AG09309 (cell line): ENCODE results near the gene PTPRN2.

Experiments
- DNase-seq: peaks from one replicate; pipeline ENCODE4 v3.0.0-alpha.2; 2010; ENCODE audit warnings: low read depth
- H3K4me3 ChIP-seq: 2 replicates; pipeline ENCODE4 v1.5.1; 2011; ENCODE audit warnings: mild to moderate bottlenecking, low read depth, low read length, moderate library complexity; ENCODE audit not compliant: control insufficient read depth
- TF ChIP-seq, protein P1 (sequence below): IDR thresholded peaks from 2 replicates; pipeline ENCODE4 v1.5.1; 2011; ENCODE audit warnings: mild to moderate bottlenecking, low read depth, low read length, inconsistent platforms; ENCODE audit not compliant: insufficient read depth, control insufficient read depth; ENCODE audit errors: missing control alignments

Gene PTPRN2

GRCh38 chr7:157580324-157580723 lies 1007.3 kb downstream of the PTPRN2 start:
- no peak for DNase-seq
- TF ChIP-seq, protein P1, sequence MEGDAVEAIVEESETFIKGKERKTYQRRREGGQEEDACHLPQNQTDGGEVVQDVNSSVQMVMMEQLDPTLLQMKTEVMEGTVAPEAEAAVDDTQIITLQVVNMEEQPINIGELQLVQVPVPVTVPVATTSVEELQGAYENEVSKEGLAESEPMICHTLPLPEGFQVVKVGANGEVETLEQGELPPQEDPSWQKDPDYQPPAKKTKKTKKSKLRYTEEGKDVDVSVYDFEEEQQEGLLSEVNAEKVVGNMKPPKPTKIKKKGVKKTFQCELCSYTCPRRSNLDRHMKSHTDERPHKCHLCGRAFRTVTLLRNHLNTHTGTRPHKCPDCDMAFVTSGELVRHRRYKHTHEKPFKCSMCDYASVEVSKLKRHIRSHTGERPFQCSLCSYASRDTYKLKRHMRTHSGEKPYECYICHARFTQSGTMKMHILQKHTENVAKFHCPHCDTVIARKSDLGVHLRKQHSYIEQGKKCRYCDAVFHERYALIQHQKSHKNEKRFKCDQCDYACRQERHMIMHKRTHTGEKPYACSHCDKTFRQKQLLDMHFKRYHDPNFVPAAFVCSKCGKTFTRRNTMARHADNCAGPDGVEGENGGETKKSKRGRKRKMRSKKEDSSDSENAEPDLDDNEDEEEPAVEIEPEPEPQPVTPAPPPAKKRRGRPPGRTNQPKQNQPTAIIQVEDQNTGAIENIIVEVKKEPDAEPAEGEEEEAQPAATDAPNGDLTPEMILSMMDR: no peak
- no peak overlapping the region for H3K4me3 ChIP-seq

GRCh38 chr7:157579425-157579824 lies 1008.2 kb downstream of the PTPRN2 start:
- no peak overlapping the region for H3K4me3 ChIP-seq
- TF ChIP-seq, protein P1: no peak
- no peak for DNase-seq

- TF ChIP-seq, protein P1: no peak
- no peak overlapping the region for H3K4me3 ChIP-seq
- DNase-seq: no peak
Observed at GRCh38 chr7:157577796-157578339, 1009.8 kb downstream of the PTPRN2 start.

DNA sequence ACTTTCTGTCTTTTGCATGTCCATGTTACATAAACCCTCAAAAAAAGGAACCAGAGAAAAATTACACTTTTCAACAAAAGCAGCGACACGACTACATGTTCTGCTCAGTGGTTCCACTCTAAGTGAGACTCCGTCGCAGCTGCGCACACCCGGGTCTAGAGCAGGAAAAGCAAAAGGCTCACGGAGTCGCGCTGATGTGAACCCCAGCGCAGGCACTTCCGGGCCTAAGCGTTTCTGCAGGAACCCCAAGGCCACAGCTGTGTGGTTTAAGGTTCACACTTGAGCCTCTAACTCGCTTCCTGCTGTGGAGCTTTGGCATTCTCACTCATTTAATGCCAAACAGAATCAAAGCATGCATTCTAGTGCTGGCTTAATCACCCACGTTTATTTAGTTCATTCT lies 1010.6 kb downstream of the PTPRN2 start:
- H3K4me3 ChIP-seq: no peak overlapping the region
- DNase-seq: no peak
- TF ChIP-seq, protein P1: no peak

GRCh38 chr7:157576415-157576814 lies 1011.2 kb downstream of the PTPRN2 start:
- no peak overlapping the region for H3K4me3 ChIP-seq
- DNase-seq: no peak
- TF ChIP-seq, protein P1: no peak

- TF ChIP-seq, protein P1: no peak
- no peak overlapping the region for H3K4me3 ChIP-seq
- DNase-seq: no peak
Observed at GRCh38 chr7:157575777-157576176, 1011.8 kb downstream of the PTPRN2 start.

DNA sequence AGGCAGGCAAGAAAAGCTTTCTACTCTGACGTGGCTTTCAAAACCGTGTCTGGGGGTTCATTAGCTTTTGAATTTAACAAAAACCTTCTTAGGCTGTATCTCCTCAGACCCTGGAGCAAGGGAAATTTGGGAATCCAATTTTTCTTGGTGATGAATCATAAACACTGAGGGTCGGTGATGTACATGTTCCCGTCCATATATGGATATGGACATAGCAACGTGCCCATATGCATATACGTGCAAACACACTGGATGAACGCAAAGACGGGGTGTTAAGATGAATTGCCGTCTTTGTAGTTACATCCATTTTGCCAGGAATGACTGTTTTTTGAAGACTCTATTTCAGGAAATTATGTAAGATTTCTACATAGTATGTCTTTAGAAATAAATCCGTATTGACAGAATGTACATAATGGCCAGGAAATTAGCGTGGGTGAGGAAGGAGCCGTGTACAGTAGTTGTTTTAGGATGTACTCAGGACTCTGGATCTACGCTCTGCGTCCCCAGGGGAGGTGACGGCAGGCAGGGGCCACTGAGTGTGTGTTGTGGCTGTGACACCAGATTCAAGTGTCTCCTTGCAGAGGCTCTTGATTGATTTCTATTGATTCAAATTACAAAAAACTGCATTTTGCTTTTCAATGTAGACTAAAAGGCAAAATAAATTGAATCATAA lies 1012.6 kb downstream of the PTPRN2 start:
- H3K4me3 ChIP-seq: no peak overlapping the region
- DNase-seq: no peak
- TF ChIP-seq, protein P1: no peak
